ENCODE measurements around the gene PPM1N.
A peak's percentile ranks its signal among the peaks of the same experiment; 100 is the strongest.

The PPM1N gene

DNA sequence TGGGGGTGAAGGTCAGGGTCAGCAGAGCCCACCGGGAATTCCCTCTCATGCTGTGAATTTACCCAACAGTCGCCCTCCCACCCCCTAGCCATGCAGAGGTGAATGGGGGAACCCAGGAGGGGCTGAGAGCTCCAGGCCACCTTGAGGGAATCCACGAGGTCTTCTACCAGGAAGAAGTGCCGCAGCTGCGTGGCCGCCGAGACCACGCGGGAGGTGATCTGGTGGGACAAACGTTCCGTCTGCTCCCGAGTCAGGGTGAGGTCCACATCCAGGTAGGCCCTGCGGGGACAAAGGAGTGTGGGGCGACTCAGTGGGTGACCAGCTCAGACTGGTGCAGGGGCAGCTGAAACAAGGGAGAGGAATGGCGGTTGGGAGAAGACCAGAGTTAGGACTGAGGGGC lies 9.5 kb upstream of the PPM1N start:
- no peak for DNase-seq (ENCODE audit: low read depth in 2 of 2)

- DNase-seq (ENCODE audit: low read depth in 2 of 2) = no peak
These were observed 8.9 kb upstream of the PPM1N start for GRCh38 chr19:45489216-45489855.

DNA sequence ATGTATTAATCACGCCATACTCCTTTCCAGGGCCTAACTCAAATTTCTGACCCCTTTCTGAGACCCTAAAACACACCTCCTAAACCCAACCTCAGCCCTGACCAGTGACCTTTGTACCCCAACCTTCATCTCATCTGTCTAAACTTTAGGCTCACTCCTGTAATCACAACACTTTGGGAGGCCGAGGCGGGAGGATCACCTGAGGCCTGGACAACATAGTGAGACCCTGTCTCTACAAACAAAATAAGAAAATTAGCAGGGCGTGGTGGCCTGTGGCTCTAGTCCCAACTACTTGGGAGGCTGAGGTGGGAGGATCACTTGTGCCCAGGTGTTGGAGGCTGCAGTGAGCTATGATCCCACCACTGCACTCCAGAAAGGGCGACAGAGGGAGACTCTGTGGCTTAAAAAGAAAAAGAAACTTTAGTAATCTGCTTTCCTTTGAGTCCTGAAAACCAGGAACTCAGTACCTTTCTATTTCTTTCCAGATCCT lies 6.1 kb upstream of the PPM1N start:
- DNase-seq (ENCODE audit: low read depth in 2 of 2) = no peak

DNA sequence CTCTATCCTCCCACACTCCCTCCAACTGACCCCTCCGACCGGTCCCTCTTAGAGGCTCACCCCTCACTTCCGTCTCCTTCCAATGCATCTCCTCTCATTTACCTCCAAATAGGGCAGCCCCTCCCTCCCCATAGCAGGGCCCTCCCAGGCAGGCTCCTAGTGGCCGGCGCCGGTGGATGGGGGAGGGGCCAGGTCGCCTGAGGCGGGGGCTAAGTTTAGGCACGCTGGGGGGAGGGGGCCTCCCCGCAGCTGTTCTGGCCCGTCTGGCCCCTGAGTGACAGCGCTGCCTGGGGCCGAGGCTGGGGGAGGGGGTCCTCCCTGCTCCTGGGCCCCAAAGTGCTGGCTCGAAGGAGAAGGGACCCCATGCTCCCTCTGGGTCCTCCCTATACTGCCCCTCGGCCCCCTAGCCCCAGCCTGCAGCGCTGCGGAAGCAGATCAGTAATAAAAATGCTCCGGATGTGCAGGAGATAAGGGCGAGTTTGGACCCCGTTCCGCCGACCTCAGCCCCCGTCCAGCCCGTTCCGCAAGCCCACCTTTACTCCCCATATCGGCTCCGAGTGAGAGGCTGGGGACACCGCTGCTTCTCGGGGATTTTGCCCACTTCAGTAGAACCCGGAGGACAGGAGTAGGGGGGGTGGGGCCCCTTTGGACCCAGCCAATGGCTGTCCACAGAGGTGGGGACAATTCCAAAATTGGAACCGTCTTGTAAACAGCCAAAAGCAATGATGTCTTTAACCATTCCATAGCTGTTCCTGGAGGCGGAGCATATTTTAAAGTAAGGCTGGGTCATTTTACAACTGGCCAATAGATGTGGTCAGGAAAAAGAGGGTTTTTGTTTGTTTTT lies 5.4 kb upstream of the PPM1N start:
- no peak for DNase-seq (ENCODE audit: low read depth in 2 of 2)

- DNase-seq (ENCODE audit: low read depth in 2 of 2) = no peak
These were observed 3.9 kb upstream of the PPM1N start for GRCh38 chr19:45494261-45494916.

DNA sequence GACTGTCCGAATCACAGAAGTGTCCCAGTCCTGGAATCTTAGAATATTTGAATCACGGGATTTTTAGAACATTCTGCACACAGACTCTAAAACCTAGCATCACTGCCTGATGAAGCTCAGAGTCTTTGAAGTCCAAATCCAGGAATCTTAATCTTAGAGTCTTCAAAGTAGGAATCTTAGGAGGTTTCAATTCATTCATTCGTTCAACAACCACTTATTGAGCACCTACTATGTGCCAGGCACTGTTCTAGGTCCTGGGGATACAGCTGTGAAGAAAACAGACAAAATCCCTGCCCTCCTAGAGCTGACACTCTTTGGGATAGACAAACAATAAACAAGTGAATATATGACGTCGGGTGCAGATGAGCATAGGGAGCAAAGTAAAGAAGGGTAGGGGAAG lies 3.1 kb upstream of the PPM1N start:
- no peak for DNase-seq (ENCODE audit: low read depth in 2 of 2)

GRCh38 chr19:45496349-45496953 lies 1.8 kb upstream of the PPM1N start:
- no peak for DNase-seq (ENCODE audit: low read depth in 2 of 2)

DNA sequence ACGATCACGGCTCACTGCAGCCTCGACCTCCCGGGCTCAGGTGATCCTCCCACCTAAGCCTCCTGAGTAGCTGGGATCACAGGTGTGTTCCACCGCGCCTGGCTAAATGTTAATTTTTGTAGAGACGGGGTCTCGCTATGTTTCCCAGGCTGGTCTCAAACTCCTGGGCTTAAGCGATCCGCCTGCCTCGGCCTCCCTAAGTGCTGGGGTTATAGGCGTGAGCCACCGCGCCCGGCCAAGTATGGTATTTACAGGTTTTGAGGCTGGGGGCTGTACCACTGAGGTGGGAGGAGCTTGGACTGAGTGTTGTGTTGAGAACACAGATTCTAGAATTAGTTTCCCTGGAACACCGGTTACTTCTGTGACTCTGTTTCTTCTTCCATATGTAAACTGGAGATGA lies 452 bp upstream of the PPM1N start:
- DNase-seq (ENCODE audit: low read depth in 2 of 2) = no peak

- peak in 1 of 2 experiments; percentile 69 for DNase-seq (ENCODE audit: low read depth in 2 of 2)
These were observed 1.2 kb downstream of the PPM1N start for GRCh38 chr19:45499196-45500180.

- no peak for DNase-seq (ENCODE audit: low read depth in 2 of 2)
These were observed 2.9 kb downstream of the PPM1N start for GRCh38 chr19:45500918-45501729.

- DNase-seq (ENCODE audit: low read depth in 2 of 2) = no peak
These were observed 3.4 kb downstream of the PPM1N start for GRCh38 chr19:45501730-45502014.

GRCh38 chr19:45502111-45502510 lies 3.9 kb downstream of the PPM1N start:
- DNase-seq (ENCODE audit: low read depth in 2 of 2) = no peak

DNA sequence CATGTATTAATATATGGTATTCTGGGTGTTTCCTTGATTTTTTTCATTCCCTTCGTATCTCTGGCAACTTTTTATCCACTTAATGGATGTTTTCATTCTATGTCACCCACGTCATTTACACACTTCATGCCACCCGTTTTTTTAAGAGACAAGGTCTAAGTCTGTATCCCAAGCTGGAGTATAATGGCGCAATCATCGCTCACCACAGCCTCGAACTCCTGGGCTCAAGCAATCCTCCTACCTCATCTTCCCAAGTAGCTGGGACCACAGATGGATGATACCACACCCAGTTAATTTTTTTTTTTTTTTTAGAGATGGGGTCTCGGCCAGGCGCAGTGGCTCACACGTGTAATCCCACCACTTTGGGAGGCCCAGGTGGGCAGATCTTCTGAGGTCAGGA lies 5.7 kb downstream of the PPM1N start:
- DNase-seq (ENCODE audit: low read depth in 2 of 2) = no peak

GRCh38 chr19:45505151-45505995 lies 7.1 kb downstream of the PPM1N start:
- no peak for DNase-seq (ENCODE audit: low read depth in 2 of 2)

DNA sequence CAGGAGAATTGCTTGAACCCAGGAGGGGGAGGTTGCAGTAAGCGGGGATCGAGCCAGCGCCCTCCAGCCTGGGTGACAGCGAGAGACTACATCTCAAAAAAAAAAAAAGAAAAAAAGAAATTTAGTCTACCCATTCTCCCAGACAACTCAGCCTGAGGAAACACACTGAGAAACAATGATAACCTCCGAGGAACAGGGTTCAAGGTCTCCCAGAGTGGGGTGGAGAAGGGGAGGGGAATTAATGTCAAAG lies 7.7 kb downstream of the PPM1N start:
- DNase-seq (ENCODE audit: low read depth in 2 of 2) = no peak

DNA sequence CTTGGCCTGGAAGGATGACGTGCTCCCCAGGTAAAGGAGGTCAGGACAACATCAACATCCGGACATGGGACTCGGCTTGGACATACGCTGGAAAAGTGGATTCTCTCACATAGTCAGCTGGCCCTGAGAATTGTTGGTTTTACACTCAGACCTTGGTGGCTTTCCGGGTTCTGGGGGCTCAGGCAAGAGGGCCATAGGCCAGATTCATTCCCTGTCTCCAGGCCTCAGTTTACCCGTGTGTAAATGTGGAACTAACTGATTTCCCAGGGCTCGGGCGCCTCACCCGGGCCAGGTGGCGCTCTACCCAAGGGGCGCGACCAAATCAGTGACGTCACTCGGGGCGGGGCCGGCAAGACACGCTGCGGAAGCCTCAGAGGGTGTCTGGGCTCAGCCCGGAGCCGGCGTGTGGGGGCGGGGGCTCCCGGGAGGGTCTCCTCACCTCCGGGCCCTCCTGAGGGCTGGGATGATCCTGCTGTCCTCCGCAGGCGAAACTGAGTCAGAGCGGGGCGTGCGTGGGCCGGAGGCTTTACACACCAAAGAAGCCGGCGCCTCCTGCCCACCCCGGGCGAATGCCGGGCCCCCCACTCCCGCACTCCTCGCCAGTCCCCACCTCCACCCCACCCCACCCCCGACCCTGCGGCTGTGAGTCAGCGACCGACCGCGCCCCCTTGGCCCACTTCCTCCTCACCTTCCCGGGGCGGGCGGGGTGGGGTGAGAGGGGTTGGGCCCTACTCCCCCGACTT lies 8.2 kb downstream of the PPM1N start:
- DNase-seq (ENCODE audit: low read depth in 2 of 2) = peak; percentile 95 to 99

GRCh38 chr19:45506989-45507871 lies 9.0 kb downstream of the PPM1N start, which contains the start of gene VASP:
VASP (plus strand) TSS chr19:45507479; CDS start chr19:45507772, 293 bp downstream.
- peak; percentile 81 to 89 for DNase-seq (ENCODE audit: low read depth in 2 of 2)

DNA sequence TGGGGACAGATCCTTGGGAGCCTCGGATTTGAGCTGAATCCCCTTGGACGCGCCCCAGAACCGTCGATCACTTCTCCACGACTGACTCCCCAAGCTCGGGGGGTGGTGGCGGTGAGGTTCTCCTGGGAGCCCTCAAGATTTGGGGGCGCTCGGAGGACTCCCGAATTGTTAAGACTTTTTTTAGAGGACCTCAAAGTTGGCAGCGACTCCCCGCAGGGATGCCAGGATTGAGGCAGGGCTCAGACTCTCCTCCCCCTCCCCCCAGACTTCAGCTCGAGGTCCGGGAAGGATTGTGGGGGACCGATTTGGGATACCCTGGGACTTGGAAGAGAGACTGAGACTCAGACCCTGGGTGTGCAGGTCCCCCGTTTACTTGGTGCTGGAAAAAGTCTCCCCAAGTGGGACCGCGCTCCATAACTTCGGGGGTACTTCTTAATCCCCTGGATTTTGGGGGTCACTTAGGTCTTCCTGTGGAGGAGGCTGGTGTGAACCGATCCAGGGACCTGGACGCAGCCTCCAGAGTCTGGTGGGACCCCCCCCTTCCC lies 9.7 kb downstream of the PPM1N start:
- no peak for DNase-seq (ENCODE audit: low read depth in 2 of 2)
